Panc1 (cell line): ENCODE results near the gene TMEM30B.

ENCODE experiments used
- CTCF ChIP-seq: fragments of 450-650 bp; IDR thresholded peaks from 2 replicates; pipeline ENCODE4 v1.5.1; 2017; ENCODE audit warnings: mild to moderate bottlenecking
- POLR2AphosphoS5 ChIP-seq: IDR thresholded peaks from 2 replicates; pipeline ENCODE4 v1.6.1; 2012; ENCODE audit warnings: mild to moderate bottlenecking, low read depth, low read length, moderate library complexity

GRCh38 chr14:61326146-61326545, 45.0 kb upstream of the TMEM30B start:
- TF ChIP-seq CTCF (no peak), POLR2AphosphoS5 (no peak)
